ENCODE results near the gene FNDC7. TPM values are rescaled to one million over a fixed set of nuclear protein-coding genes. Genes with fewer than 3 reads are reported as not detected.

The FNDC7 gene
- total RNA-seq, 1 donor from 2014 or later = not detected

- ATAC-seq (no peak), DNase-seq (no peak)
- Histone ChIP-seq H3K4me3 (no peak overlapping the region), H3K9me3 (no peaks in the 10 kb centered on the region), H3K27me3 (ENCODE audit: low read depth) (no peaks in the 10 kb centered on the region), H3K36me3 (peaks cover 95% of the 10 kb centered on the region), H3K4me1 (no peaks in the 10 kb centered on the region), H3K27ac (no peak overlapping the region)
- intact Hi-C loops (cut with DNase I) = no loop called here
- TF ChIP-seq CTCF (IDR thresholded peaks at IDR 0.05) = no peak
Measured at GRCh38 chr1:108758796-108759195, 46.1 kb downstream of the FNDC7 start.

GRCh38 chr1:108767115-108767514 is 54.4 kb downstream of the FNDC7 start:
- intact Hi-C loops (cut with DNase I) = no loop called here
- no peaks in the 10 kb centered on the region for H3K4me1 ChIP-seq
- H3K27ac ChIP-seq = no peak overlapping the region
- H3K9me3 ChIP-seq = no peaks in the 10 kb centered on the region
- ATAC-seq (no peak), DNase-seq (no peak)
- no peak for TF ChIP-seq CTCF (IDR thresholded peaks at IDR 0.05)
- H3K27me3 ChIP-seq (ENCODE audit: low read depth) = no peaks in the 10 kb centered on the region
- peaks cover 73% of the 10 kb centered on the region for H3K36me3 ChIP-seq
- no peak overlapping the region for H3K4me3 ChIP-seq

- intact Hi-C loops (cut with DNase I) = no loop called here
- H3K36me3 ChIP-seq = peaks cover 70% of the 10 kb centered on the region
Measured at GRCh38 chr1:108767708-108768107, 55.0 kb downstream of the FNDC7 start.

GRCh38 chr1:108777839-108778238 is 65.1 kb downstream of the FNDC7 start:
- H3K4me1 ChIP-seq = no peaks in the 10 kb centered on the region
- H3K9me3 ChIP-seq = no peaks in the 10 kb centered on the region
- DNase-seq = no peak
- H3K4me3 ChIP-seq = no peak overlapping the region
- no peak overlapping the region for H3K27ac ChIP-seq
- intact Hi-C loops (cut with DNase I) = no loop called here
- ATAC-seq = no peak
- TF ChIP-seq CTCF (IDR thresholded peaks at IDR 0.05) = no peak
- peaks cover 93% of the 10 kb centered on the region for H3K36me3 ChIP-seq
- no peaks in the 10 kb centered on the region for H3K27me3 ChIP-seq (ENCODE audit: low read depth)

More at GRCh38 chr1:108767708-108768107, 55.0 kb downstream of the FNDC7 start:
- ATAC-seq (no peak), DNase-seq (no peak)
- no peak overlapping the region for H3K27ac ChIP-seq
- no peak overlapping the region for H3K4me3 ChIP-seq
- TF ChIP-seq CTCF (IDR thresholded peaks at IDR 0.05) = no peak
- H3K9me3 ChIP-seq = no peaks in the 10 kb centered on the region
- no peaks in the 10 kb centered on the region for H3K27me3 ChIP-seq (ENCODE audit: low read depth)
- H3K4me1 ChIP-seq = no peaks in the 10 kb centered on the region

GRCh38 chr1:108779455-108779854 is 66.7 kb downstream of the FNDC7 start:
- Histone ChIP-seq H3K4me1 (no peaks in the 10 kb centered on the region), H3K27ac (no peak overlapping the region), H3K9me3 (no peaks in the 10 kb centered on the region), H3K36me3 (peaks cover 96% of the 10 kb centered on the region), H3K4me3 (no peak overlapping the region), H3K27me3 (ENCODE audit: low read depth) (no peaks in the 10 kb centered on the region)
- intact Hi-C loops (cut with DNase I) = no loop called here
- DNase-seq (no peak), ATAC-seq (no peak)
- TF ChIP-seq CTCF (IDR thresholded peaks at IDR 0.05) = no peak

Data from lower lobe of right lung (tissue), 2 donors.